OCI-LY1 (cell line): Measurements from ENCODE around the gene CNST.

ENCODE experiments used
- H2AFZ ChIP-seq: fragments of 200-600 bp; sonication (generic), shearing (Covaris generic); 2 replicates; pipeline ENCODE4 v1.6.0; 2014; ENCODE audit warnings: antibody characterized with exemption, mild to moderate bottlenecking, low read length
- H3F3A ChIP-seq: fragments of 200-600 bp; sonication (generic), shearing (Covaris generic); 2 replicates; pipeline ENCODE4 v1.6.0; 2014; ENCODE audit warnings: mild to moderate bottlenecking, antibody characterized with exemption, low read length, moderate library complexity; ENCODE audit not compliant: insufficient read depth
- H3K27ac ChIP-seq: fragments of 200-600 bp; sonication (generic); 2 replicates; pipeline ENCODE4 v1.5.1; 2014; ENCODE audit warnings: low read length, mixed run types, mild to moderate bottlenecking, low read depth; ENCODE audit not compliant: poor library complexity, severe bottlenecking
- H3K27me3 ChIP-seq: fragments of 200-600 bp; sonication (generic); 2 replicates; pipeline ENCODE4 v1.6.0; 2014; ENCODE audit warnings: antibody characterized with exemption, mild to moderate bottlenecking, low read length, moderate library complexity; ENCODE audit not compliant: insufficient read depth
- H3K36me3 ChIP-seq: fragments of 200-600 bp; sonication (generic); 2 replicates; pipeline ENCODE4 v1.6.1; 2014; ENCODE audit warnings: mild to moderate bottlenecking, antibody characterized with exemption, low read length, moderate library complexity, mixed read lengths; ENCODE audit not compliant: insufficient read depth
- H3K4me1 ChIP-seq: fragments of 200-600 bp; sonication (generic); 2 replicates; pipeline ENCODE4 v1.5.1; 2014; ENCODE audit warnings: mild to moderate bottlenecking, low read length, moderate library complexity; ENCODE audit not compliant: insufficient read depth, severe bottlenecking
- H3K4me2 ChIP-seq: fragments of 200-600 bp; sonication (generic), shearing (Covaris generic); 2 replicates; pipeline ENCODE4 v1.6.1; 2014; ENCODE audit warnings: low read length
- H3K4me3 ChIP-seq: fragments of 200-600 bp; sonication (generic); 2 replicates; pipeline ENCODE4 v1.5.1; 2014; ENCODE audit warnings: low read length, low read depth, mild to moderate bottlenecking, mixed read lengths; ENCODE audit not compliant: poor library complexity, severe bottlenecking
- H3K79me2 ChIP-seq: fragments of 200-600 bp; shearing (Covaris generic); 2 replicates; pipeline ENCODE4 v1.6.1; 2016; ENCODE audit warnings: mixed run types, low read length, mixed read lengths; ENCODE audit not compliant: insufficient read depth
- H3K9ac ChIP-seq: fragments of 200-600 bp; sonication (generic), shearing (Covaris generic); 2 replicates; pipeline ENCODE4 v1.6.1; 2014; ENCODE audit warnings: mild to moderate bottlenecking, low read length, mixed read lengths
- H3K9me2 ChIP-seq: fragments of 200-600 bp; sonication (generic), shearing (Covaris generic); 2 replicates; pipeline ENCODE4 v1.6.1; 2014; ENCODE audit warnings: low read depth, mild to moderate bottlenecking, low read length, mixed read lengths
- H3K9me3 ChIP-seq: fragments of 200-600 bp; shearing (Covaris generic); 2 replicates; pipeline ENCODE4 v1.6.1; 2014; ENCODE audit warnings: low read length, mixed read lengths
- H4K20me1 ChIP-seq: fragments of 200-600 bp; sonication (generic), shearing (Covaris generic); 2 replicates; pipeline ENCODE4 v1.6.0; 2016; ENCODE audit warnings: mild to moderate bottlenecking, low read length; ENCODE audit not compliant: insufficient read depth
- CTCF ChIP-seq: fragments of 200-600 bp; sonication (generic), shearing (Covaris generic); IDR thresholded peaks from 2 replicates; pipeline ENCODE4 v1.5.1; 2017; ENCODE audit warnings: mild to moderate bottlenecking, antibody characterized with exemption, low read length, moderate library complexity, mixed read lengths
- EZH2 ChIP-seq: fragments of 200-600 bp; sonication (generic), shearing (Covaris generic); IDR thresholded peaks from 2 replicates; pipeline ENCODE4 v1.8.0; 2017; ENCODE audit warnings: borderline replicate concordance, mixed run types, mild to moderate bottlenecking, antibody characterized with exemption, low read length, moderate library complexity, mixed read lengths

Gene CNST

DNA sequence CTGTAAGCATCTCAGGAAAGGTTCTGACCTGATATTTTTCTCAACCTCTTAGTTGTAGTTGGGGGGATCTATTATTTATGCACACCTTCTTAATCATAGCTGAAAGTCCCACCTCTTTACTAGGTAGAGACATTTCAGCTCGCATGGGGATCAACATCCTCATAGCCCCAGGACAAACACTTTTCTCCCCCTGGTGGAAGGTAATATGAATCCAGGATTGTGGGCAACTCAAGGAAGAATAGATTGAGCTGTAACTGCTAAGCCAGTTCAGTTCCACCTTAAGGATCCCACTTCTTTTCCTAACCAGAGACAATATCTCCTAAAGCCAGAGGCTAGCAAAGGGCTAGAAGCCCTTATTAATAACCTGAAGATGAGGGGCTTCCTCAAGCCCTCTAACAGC is 33.7 kb upstream of the CNST start:
- Histone ChIP-seq H3K9me3 (peaks cover 9% of the 10 kb centered on the region; the same call in 1 of the 2 replicates), H3K9me2 (no peaks in the 10 kb centered on the region), H3K4me3 (no peak overlapping the region), H3K27me3 (peaks cover 7% of the 10 kb centered on the region; the same call in 1 of the 2 replicates), H3K4me2 (no peak overlapping the region), H3K4me1 (peaks cover 5% of the 10 kb centered on the region), H3K79me2 (no peaks in the 10 kb centered on the region), H3F3A (no peaks in the 10 kb centered on the region), H2AFZ (no peak overlapping the region), H3K27ac (no peak overlapping the region), H4K20me1 (no peaks in the 10 kb centered on the region), H3K9ac (no peak overlapping the region), H3K36me3 (no peaks in the 10 kb centered on the region; the same call in 1 of the 2 replicates)
- TF ChIP-seq EZH2 (no peak), CTCF (no peak)

DNA sequence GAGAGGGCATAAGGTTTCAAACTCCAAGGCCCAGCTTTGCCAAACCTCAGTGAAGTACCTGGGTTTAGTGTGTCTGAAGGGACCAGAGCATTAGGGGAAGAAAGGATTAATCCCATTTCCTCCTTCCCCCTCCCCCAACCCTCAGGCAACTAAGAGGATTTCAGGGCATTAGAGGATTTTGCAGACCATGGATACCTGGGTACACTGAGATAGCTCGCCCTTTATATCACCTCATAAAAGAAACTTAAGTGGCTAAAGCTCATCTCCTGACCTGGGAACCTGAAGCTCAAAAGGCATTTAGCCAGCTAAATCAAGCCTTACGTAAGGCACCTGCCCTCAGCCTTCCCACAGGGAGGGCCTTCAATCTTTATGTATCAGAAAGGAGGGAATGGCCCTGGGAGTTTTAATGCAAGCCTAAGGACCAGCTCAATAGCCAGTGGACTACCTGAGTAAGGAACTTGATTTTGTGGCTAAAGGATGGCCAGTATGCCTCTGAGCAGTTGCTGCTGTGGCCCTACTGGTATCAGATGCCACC is 32.8 kb upstream of the CNST start:
- Histone ChIP-seq H3F3A (no peaks in the 10 kb centered on the region), H3K36me3 (no peaks in the 10 kb centered on the region; the same call in 1 of the 2 replicates), H3K79me2 (no peaks in the 10 kb centered on the region), H3K4me1 (no peaks in the 10 kb centered on the region), H3K27ac (no peak overlapping the region), H2AFZ (no peak overlapping the region), H3K4me3 (no peak overlapping the region), H3K9me2 (no peaks in the 10 kb centered on the region), H3K27me3 (peaks cover 7% of the 10 kb centered on the region; the same call in 1 of the 2 replicates), H4K20me1 (no peaks in the 10 kb centered on the region), H3K9ac (no peak overlapping the region), H3K9me3 (peaks cover 9% of the 10 kb centered on the region; the same call in 1 of the 2 replicates), H3K4me2 (no peak overlapping the region)
- TF ChIP-seq CTCF (no peak), EZH2 (no peak)

GRCh38 chr1:246534114-246534513 is 32.1 kb upstream of the CNST start:
- Histone ChIP-seq H3K79me2 (no peaks in the 10 kb centered on the region), H3K4me1 (no peaks in the 10 kb centered on the region), H3K36me3 (no peaks in the 10 kb centered on the region; the same call in 1 of the 2 replicates), H3K27me3 (peaks cover 7% of the 10 kb centered on the region; the same call in 1 of the 2 replicates), H3K9me3 (peaks cover 9% of the 10 kb centered on the region; the same call in 1 of the 2 replicates), H2AFZ (no peak overlapping the region), H3K4me2 (no peak overlapping the region), H3F3A (no peaks in the 10 kb centered on the region), H3K9ac (no peak overlapping the region), H4K20me1 (no peaks in the 10 kb centered on the region), H3K9me2 (no peaks in the 10 kb centered on the region), H3K4me3 (no peak overlapping the region), H3K27ac (no peak overlapping the region)
- TF ChIP-seq EZH2 (no peak), CTCF (no peak)
